PFSK-1 (cell line): Measurements from ENCODE around the gene FAM168A.

Source experiments
- FOXP2 ChIP-seq: optimal IDR thresholded peaks from 2 replicates; pipeline ENCODE3; 2011; ENCODE audit warnings: borderline replicate concordance, control low read depth, inconsistent platforms; ENCODE audit not compliant: insufficient read depth; ENCODE audit errors: extremely low read length, extremely low read depth
- POLR2AphosphoS5 ChIP-seq: IDR thresholded peaks from 2 replicates; pipeline ENCODE4 v1.6.1; 2012; ENCODE audit warnings: low read depth, mild to moderate bottlenecking, control low read depth, low read length, moderate library complexity
- SIN3A ChIP-seq: IDR thresholded peaks from 2 replicates; pipeline ENCODE4 v1.6.1; 2012; ENCODE audit warnings: mild to moderate bottlenecking, low read length, moderate library complexity, borderline replicate concordance; ENCODE audit not compliant: insufficient read depth
- TAF1 ChIP-seq: IDR thresholded peaks from 2 replicates; pipeline ENCODE4 v1.6.1; 2012; ENCODE audit warnings: low read length, control low read depth, borderline replicate concordance; ENCODE audit not compliant: insufficient read depth
- TF ChIP-seq, protein P1 (sequence below), 2 experiments: IDR thresholded peaks; 2 replicates each; pipeline versions ENCODE4 v1.6.1 to v1.8.0; 2011 to 2012; ENCODE audit warnings: low read depth in 2 of 2, low read length in 2 of 2, control low read depth in 1 of 2, inconsistent platforms in 1 of 2, mild to moderate bottlenecking in 1 of 2, moderate library complexity in 1 of 2; ENCODE audit not compliant: insufficient read depth in 1 of 2

Gene FAM168A

DNA sequence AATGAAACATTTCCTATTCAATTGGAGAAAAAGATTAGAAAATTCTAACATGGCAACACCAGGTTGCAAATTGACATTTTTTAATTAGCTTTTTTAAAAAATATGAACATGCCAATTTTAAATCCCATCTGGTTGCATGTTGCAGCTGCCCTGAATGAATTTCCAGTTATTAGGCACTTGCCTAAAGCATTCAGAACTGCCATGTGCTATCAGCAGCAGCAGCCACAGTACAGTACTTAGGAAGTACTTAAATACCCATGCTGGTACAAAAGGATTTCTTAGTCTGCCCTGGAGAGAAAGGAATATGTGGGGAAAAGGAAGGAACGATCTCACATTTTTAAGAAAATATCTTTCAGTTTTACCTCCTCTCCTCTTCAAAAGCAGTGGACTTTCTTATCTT lies 46.2 kb downstream of the FAM168A start:
- TF ChIP-seq SIN3A = no peak
- no peak for TF ChIP-seq FOXP2
- TF ChIP-seq TAF1 = no peak
- no peak for TF ChIP-seq POLR2AphosphoS5
- TF ChIP-seq, protein P1, sequence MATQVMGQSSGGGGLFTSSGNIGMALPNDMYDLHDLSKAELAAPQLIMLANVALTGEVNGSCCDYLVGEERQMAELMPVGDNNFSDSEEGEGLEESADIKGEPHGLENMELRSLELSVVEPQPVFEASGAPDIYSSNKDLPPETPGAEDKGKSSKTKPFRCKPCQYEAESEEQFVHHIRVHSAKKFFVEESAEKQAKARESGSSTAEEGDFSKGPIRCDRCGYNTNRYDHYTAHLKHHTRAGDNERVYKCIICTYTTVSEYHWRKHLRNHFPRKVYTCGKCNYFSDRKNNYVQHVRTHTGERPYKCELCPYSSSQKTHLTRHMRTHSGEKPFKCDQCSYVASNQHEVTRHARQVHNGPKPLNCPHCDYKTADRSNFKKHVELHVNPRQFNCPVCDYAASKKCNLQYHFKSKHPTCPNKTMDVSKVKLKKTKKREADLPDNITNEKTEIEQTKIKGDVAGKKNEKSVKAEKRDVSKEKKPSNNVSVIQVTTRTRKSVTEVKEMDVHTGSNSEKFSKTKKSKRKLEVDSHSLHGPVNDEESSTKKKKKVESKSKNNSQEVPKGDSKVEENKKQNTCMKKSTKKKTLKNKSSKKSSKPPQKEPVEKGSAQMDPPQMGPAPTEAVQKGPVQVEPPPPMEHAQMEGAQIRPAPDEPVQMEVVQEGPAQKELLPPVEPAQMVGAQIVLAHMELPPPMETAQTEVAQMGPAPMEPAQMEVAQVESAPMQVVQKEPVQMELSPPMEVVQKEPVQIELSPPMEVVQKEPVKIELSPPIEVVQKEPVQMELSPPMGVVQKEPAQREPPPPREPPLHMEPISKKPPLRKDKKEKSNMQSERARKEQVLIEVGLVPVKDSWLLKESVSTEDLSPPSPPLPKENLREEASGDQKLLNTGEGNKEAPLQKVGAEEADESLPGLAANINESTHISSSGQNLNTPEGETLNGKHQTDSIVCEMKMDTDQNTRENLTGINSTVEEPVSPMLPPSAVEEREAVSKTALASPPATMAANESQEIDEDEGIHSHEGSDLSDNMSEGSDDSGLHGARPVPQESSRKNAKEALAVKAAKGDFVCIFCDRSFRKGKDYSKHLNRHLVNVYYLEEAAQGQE (IDR thresholded peaks at IDR 0.05; ENCODE audit: insufficient read depth in 1 of 2, low read depth in 2 of 2, low read length in 2 of 2) = no peak

DNA sequence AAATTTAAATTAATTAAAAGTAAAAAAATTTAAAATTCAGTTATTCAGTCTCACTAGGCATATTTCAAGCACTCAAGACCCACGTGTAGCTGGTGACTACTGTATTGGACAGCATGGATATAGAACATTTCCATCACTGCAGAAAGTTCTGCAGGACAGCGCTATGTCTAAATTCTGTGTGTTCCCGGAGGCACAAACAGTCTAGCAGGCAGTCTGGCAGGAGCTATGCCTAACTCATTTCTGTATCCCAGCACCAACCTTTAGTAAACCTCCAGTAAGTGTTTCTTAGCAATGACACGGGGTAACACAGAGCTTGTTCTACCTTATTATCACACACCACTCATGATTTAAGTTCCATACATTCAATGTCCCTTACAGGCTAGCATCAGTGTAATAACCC lies 48.5 kb downstream of the FAM168A start:
- TF ChIP-seq FOXP2 = no peak
- TF ChIP-seq SIN3A = no peak
- TF ChIP-seq POLR2AphosphoS5 = no peak
- TF ChIP-seq, protein P1 (IDR thresholded peaks at IDR 0.05; ENCODE audit: insufficient read depth in 1 of 2, low read depth in 2 of 2, low read length in 2 of 2) = no peak
- TF ChIP-seq TAF1 = no peak

DNA sequence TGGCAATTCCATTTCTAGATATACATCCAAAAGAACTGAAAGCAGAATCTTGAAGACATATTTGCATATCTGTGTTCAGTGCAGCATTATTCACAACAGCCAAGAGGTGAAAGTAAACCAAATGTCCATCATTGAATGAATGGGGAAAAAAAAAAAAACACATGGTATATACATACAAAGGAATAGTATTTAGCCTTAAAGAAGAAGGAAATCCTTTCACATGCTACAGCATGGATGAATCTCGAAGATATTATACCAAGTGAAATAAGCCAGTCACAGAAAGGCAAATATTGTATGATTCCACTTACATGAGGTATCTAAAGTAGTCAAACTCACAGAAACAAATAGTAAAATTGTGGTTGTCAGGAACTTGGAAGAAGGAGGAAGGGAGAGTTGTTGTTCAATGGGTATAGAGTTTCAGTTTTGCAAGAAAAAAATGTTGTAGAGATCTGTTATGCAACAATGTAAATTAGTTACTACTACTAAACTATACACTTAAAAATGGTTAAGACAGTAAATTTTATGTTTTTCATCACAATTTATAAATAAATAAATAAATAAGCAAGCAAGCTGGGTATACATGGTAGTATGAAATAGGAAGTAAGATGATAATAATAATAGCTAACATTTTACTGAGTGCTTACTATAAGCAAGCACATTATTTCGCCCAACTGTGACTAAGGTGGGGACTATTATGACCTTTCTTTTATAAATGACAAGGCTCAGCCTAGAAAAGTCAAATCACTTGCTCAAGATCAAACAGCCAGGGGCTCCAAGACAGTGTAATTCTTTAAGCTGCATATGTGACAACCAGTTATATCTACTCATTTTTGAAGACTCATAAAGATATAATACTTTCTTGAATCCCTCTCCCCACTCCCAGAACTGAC lies 50.0 kb downstream of the FAM168A start:
- TF ChIP-seq SIN3A = no peak
- no peak for TF ChIP-seq FOXP2
- TF ChIP-seq, protein P1 (IDR thresholded peaks at IDR 0.05; ENCODE audit: insufficient read depth in 1 of 2, low read depth in 2 of 2, low read length in 2 of 2) = no peak

DNA sequence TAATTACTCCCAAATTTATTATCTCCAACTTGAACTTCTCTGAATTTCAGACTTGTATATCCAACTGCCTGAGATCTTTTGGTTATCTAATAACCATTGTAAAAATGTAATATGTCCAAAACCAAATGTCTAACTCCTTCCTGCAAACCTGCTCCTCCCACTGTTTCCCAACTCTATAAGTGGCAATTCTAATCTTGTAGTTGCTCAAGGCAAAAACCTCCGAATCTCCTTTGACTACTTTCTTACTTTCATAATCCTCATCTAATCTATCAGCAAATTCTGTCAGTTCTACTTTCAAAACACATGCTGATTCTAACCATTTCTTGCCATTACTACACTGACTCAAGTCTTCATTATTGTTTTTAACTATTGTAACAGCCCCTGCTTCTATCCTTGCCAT lies 55.7 kb downstream of the FAM168A start:
- TF ChIP-seq, protein P1 (IDR thresholded peaks at IDR 0.05; ENCODE audit: insufficient read depth in 1 of 2, low read depth in 2 of 2, low read length in 2 of 2) = no peak
- TF ChIP-seq TAF1 = no peak
- TF ChIP-seq POLR2AphosphoS5 = no peak
- no peak for TF ChIP-seq SIN3A
- no peak for TF ChIP-seq FOXP2

DNA sequence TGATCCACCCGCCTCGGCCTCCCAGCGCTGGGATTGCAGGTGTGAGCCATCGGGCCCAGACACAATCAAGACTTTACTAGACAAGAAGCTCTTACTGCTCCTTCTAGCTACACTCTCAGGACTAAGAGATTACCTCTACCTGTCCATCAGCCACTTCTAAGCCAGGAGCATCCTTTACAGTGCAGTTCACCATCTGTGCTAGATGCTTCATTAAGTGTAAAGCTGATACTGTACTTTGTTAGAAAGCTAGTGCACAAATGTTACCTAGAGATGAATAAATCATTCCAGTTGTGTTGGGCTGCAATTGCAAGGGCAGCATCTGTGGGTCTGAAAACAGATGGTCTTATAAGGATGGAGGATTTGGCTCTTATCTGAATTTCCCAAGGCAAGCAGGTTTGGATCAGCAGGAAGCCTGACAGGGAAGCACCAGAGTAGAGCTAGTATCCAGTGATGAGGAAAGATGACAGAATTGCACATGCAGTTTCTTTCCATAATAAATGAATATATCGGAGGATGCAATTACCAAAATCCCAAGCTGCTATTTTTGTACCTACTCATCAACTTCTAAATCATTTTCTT lies 58.3 kb downstream of the FAM168A start:
- TF ChIP-seq, protein P1 (IDR thresholded peaks at IDR 0.05; ENCODE audit: insufficient read depth in 1 of 2, low read depth in 2 of 2, low read length in 2 of 2) = no peak
- TF ChIP-seq POLR2AphosphoS5 (no peak), TAF1 (no peak), SIN3A (no peak), FOXP2 (no peak)
